HFF-Myc (cell line): ENCODE data around the gene PGAP3.

Source experiments
- DNase-seq: peaks from one replicate; pipeline ENCODE4 v3.0.0-alpha.2; 2011; ENCODE audit warnings: low read depth; ENCODE audit errors: extremely low read depth
- H3K4me3 ChIP-seq: replicated peaks from 2 replicates; pipeline ENCODE4 v1.5.1; 2011; ENCODE audit warnings: low read depth, mild to moderate bottlenecking, control low read depth, low read length
- TF ChIP-seq, protein P1 (sequence below): IDR thresholded peaks from 2 replicates; pipeline ENCODE4 v1.5.1; 2012; ENCODE audit warnings: mild to moderate bottlenecking, low read depth, low read length, control low read depth; ENCODE audit errors: missing control alignments

The PGAP3 gene

DNA sequence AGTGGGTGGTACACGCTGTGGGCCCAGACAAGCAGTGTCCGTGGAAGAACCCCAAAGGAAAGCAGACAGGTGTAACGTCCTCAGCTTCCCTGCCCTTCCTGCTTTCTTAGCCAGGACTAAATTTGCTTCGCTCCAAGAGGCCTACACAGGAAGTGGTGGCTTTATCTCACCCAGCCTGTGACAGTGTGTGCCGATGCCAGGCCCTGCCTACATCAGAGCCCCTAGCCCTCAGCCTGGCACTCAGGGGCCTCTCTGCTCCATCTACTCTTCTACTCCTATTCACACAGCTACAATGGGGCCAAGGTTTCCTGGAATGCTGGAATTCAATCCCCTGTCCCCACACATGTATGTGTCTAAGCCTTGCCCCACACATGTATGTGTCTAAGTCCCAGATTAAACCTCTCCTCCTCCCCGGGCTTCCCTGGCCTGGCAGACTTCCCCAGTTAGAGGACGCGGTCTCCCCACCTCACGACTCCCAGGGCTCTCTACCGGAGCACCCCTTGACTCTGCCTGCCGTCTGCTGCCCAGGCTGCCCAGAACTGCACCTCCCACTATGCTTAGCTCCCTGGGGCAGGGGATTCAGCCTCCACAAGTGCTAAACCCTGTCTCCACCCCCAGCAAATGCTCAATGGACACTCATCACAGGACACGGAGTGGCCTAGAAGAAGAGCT, 8.2 kb downstream of the PGAP3 start:
- no peak overlapping the region for H3K4me3 ChIP-seq
- no peak for DNase-seq
- TF ChIP-seq, protein P1, sequence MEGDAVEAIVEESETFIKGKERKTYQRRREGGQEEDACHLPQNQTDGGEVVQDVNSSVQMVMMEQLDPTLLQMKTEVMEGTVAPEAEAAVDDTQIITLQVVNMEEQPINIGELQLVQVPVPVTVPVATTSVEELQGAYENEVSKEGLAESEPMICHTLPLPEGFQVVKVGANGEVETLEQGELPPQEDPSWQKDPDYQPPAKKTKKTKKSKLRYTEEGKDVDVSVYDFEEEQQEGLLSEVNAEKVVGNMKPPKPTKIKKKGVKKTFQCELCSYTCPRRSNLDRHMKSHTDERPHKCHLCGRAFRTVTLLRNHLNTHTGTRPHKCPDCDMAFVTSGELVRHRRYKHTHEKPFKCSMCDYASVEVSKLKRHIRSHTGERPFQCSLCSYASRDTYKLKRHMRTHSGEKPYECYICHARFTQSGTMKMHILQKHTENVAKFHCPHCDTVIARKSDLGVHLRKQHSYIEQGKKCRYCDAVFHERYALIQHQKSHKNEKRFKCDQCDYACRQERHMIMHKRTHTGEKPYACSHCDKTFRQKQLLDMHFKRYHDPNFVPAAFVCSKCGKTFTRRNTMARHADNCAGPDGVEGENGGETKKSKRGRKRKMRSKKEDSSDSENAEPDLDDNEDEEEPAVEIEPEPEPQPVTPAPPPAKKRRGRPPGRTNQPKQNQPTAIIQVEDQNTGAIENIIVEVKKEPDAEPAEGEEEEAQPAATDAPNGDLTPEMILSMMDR, result no peak

DNA sequence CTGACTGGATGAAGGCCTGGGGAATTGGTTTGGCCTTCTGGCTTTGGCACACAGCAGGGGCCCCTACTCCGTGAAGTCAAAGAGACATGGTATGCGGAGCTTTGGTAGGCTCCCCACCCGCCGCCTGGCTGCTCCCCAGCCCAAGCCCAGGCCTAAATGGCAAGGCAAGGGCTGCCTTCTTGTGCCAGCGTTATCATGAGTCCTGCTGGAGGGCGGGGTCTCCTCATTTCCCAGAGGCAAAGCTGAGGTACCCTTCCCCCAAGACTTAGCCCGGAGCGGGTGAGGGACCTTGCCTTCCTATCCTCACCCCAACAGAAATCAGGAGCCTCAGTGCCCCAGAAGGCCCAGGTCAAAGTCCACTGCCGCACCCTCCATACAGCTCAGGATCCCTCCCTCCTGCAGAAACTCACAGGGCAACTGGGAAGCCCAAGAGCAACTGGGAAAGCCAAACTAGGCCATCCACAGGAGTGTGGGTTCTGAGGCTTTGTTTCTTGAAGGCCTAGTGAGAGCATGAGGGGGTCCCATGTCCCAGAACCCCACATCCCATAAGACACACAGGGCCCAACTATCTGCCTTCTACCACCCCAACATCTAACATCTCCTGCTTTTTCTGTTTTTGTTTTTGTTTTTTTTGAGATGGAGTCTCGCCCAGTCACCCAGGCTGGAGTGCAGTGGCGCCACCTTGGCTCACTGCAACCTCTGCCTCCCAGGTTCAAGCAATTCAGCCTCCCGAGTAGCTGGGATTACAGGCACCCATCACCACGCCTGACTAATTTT, 9.3 kb downstream of the PGAP3 start:
- DNase-seq, result no peak
- H3K4me3 ChIP-seq, result no peak overlapping the region
- TF ChIP-seq, protein P1, result no peak

DNA sequence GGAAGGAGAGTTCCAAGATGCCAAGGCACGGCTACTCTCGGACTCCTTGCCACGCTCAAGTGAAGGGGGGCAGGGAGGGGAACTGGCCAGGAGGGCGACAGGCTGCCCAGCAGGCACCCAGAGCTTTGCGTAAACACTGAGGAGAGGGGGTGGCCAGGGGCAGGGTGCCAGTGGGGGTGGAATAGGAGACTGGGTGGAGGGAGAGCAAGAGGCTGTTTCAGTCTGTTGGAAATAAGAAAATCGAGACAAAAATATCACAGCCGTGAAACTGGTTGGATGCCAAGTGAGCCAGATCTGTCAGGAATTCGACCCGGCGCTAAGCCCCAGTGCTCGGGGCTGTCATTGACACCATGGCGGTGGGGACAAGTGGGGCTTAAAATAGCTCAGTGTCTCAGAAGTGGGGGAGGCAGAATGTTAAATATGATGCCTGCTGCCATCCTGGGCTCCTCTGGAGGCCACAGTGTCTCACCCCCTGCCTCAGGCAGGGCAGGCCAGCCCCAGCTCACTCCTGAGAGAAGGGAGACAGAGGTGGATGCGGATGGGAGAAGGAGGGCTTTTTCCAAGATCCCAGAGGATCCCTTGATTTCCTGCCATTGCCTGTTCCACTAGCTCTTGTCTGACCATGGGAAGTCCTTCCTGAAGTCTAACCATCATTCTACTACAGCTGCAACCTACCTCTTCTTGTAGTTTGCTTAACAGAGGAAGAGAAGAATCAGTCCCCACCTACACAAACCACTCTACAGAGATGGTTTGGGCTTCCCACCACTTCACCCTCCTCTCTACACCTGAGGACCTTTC, 10.1 kb downstream of the PGAP3 start:
- TF ChIP-seq, protein P1, result no peak
- no peak for DNase-seq
- no peak overlapping the region for H3K4me3 ChIP-seq

GRCh38 chr17:39677072-39677471, 10.8 kb downstream of the PGAP3 start:
- H3K4me3 ChIP-seq, result no peak overlapping the region
- DNase-seq, result no peak
- TF ChIP-seq, protein P1, result no peak

DNA sequence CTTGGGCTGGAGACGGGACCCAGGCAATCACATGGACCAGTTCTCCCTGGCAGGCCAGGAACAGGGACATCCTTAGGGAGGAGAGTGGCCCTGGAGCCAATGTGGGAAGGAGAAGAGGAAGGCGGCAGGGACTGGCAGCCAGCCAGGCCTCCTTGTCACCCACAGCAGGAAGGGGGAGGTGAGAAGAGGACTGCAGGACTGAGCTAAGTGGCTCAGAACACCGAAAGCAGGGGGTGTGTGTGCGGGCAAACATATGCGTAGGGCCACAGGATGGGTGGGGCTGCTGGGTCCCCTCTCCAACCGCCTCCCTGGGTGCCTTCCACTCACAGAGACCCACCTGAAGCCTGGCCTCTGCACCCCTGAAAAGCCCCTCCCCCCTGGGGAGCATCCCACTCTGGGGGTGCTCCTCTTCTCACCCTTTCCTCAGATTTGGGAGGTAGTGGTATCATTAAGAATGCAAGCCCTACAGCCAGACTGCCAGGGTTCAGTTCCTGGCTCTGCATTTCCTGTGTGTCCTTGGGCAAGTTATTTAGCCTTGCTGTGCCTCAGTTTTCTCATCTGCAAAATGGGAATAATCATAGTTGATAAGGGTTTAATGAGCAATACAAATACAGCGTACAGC, 11.5 kb downstream of the PGAP3 start:
- DNase-seq, result no peak
- TF ChIP-seq, protein P1, result no peak
- no peak overlapping the region for H3K4me3 ChIP-seq

- H3K4me3 ChIP-seq, result no peak overlapping the region
- TF ChIP-seq, protein P1, result no peak
- DNase-seq, result no peak
Observed at GRCh38 chr17:39675390-39676082, 12.3 kb downstream of the PGAP3 start.
